SW480 (cell line): Measurements from ENCODE around the gene APOD.
A peak's percentile ranks its signal among the peaks of the same experiment; 100 is the strongest.

Source experiments
- DNase-seq: peaks from one replicate; pipeline ENCODE4 v3.0.0-alpha.2; 2016; ENCODE audit warnings: low spot score

APOD gene

GRCh38 chr3:195524171-195524896, 59.4 kb downstream of the APOD start:
- no peak for DNase-seq

- DNase-seq = peak; percentile 38
Observed at GRCh38 chr3:195522254-195523023, 61.3 kb downstream of the APOD start.
